Colon (tissue), 2 donors: ENCODE measurements around the gene NLGN1.

Experiments used
- FAIRE-seq: peaks from 2 replicates; lab custom pipeline; 2012; peaks lifted over from hg19 to GRCh38; lab: Jason Lieb, UNC
- donor health status: control.
- donor health status: control.

NLGN1 gene

DNA sequence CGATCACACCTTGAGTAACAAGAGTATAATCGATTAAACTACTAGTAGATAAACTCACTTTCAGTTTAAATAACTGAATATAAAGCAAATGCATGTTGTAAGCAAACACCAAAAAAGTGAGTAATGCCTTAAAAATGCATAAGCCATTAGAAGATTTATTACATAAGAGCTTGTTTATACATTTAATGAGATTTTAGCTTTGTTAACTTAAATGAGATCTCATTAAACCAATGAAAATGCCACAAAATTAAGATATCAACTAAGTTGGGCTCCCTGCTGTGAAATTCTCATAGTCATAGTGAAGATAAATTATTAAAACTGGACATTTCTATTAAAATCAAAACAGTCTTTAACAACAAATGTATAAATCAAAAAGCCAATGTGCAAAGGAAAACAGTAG, 701.2 kb downstream of the NLGN1 start:
- no peak for FAIRE-seq

- no peak for FAIRE-seq
These were observed 702.2 kb downstream of the NLGN1 start for GRCh38 chr3:174099724-174100123.

GRCh38 chr3:174100744-174101143, 703.2 kb downstream of the NLGN1 start:
- FAIRE-seq = no peak

- FAIRE-seq = no peak
These were observed 703.7 kb downstream of the NLGN1 start for GRCh38 chr3:174101244-174101643.

GRCh38 chr3:174102274-174102673, 704.7 kb downstream of the NLGN1 start:
- no peak for FAIRE-seq

DNA sequence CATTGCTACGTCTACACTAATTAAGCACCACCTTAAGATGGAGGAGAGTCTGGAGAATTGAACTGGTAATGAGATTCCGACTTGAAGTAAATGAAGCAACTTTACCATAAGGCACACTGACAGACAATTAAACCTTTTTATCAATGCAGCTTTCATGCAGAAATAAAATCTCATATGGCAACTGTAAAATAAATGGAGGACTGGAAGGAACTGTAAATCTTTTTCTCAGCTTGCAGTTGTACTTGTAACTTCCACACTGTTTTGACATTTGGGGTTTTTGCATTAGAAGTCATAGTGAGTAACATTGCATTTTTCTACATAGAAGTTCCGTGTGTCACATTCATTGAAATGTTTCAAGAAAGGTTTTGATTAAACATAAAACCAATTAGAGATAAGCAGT, 705.3 kb downstream of the NLGN1 start:
- no peak for FAIRE-seq

GRCh38 chr3:174110761-174111160, 713.2 kb downstream of the NLGN1 start:
- no peak for FAIRE-seq

GRCh38 chr3:174111776-174112175, 714.2 kb downstream of the NLGN1 start:
- FAIRE-seq = no peak

- FAIRE-seq = no peak
These were observed 718.9 kb downstream of the NLGN1 start for GRCh38 chr3:174116421-174116820.

DNA sequence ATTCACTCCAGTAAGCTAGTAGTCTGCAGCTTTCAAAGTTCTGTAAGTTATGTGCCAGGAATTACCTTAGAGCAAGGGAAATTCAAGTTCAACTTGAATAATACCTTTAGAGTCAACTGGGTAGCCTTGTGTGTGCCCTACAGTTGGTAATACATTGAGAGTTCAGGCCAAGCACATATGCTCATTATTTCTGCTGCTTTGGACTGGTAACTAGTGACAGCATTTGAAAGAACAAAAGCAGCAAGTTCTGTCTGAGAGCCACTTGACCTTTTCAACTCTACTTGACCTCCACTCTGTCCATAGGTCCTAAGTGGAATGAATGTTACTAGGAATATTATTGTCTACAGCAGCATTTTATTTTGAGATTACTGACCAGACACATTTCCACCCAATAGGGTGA, 723.5 kb downstream of the NLGN1 start:
- no peak for FAIRE-seq

- FAIRE-seq = no peak
These were observed 724.9 kb downstream of the NLGN1 start for GRCh38 chr3:174122411-174122810.

GRCh38 chr3:174125267-174125824, 727.8 kb downstream of the NLGN1 start:
- FAIRE-seq = no peak

GRCh38 chr3:174126990-174127758, 729.6 kb downstream of the NLGN1 start:
- FAIRE-seq = no peak

- FAIRE-seq = no peak
These were observed 734.5 kb downstream of the NLGN1 start for GRCh38 chr3:174132006-174132405.

DNA sequence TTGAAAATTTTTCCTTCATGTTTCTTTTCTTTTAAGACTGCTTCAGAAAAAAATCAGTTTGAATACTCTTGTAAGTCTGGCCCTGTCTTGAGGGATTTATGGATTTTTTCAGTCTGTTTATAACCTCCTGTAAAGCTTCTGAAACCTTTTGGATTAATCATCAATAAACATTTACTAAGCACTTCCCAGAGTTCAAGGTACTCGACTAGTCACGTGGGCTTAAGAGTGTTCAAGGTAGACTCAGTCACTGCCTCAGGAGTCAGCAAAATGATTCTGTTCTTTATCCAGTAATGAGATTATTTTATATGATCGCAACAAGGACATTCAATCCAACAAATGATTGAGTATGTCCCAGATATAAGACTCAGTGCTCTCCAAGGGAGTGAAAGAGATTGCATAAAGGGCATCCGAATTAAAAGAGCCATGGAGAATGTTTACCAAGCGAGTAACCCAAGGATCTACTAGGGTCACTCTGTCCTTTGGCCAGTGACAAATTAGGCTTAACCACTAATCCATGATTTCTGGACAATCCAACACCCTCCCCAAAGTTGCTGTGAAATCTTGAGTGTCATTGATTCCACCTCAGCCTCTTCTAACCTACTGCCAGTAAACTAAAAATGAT, 735.0 kb downstream of the NLGN1 start:
- FAIRE-seq = no peak

DNA sequence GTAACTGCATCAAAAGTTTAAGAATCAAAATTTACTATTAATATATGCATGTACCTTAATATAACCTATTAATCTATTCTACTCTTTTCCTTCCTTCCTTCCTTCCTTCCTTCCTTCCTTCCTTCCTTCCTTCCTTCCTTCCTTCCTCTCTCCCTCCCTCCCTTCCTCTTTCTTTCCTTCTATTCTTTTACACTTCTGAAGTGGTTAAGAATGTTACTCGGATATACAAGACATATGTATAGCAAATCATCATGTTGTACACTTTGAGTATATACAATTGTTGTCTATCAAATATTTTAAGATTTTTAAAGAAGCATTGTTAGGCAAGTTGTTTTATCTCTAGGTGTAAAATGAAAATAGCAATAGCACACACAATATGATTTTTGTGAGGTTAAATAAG, 748.5 kb downstream of the NLGN1 start:
- no peak for FAIRE-seq

DNA sequence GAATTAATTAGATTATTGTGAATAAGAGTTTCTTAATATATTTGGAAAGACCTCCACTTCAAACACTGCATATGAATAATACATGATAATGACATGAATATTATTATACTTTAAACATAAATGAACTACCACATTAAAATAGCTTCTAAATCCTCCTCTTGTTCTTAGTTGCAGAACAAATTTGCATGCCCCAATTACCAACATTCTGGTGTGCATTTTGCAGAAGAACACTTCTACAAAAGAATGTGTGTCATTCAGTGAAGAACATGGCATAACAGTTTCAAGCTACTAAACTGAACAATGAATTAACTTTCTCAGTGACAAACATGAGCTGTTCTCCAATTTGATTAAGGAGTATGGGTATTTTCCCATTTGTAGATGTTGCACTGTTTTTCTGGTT, 750.3 kb downstream of the NLGN1 start:
- no peak for FAIRE-seq

GRCh38 chr3:174153871-174154270, 756.3 kb downstream of the NLGN1 start:
- no peak for FAIRE-seq

- no peak for FAIRE-seq
These were observed 758.7 kb downstream of the NLGN1 start for GRCh38 chr3:174156200-174156599.

DNA sequence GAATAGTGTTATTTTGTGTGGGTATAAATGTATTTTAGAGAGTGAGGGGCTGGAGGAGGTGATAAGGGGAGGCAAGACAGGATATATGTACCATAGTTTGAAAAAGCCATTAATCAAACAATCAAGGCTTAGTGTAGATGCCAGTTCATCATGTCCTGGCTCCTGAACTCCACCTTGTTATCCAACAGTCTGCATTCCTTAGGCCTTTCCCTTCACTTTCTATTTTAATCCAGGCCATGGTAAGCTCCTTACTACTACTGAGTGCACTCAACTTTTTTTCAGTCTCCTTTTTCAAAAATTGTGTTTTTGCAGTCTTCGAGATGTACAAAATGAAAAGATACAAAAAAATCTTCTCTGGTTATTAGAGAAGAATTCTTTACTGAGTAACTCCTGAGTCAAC, 761.1 kb downstream of the NLGN1 start:
- no peak for FAIRE-seq

DNA sequence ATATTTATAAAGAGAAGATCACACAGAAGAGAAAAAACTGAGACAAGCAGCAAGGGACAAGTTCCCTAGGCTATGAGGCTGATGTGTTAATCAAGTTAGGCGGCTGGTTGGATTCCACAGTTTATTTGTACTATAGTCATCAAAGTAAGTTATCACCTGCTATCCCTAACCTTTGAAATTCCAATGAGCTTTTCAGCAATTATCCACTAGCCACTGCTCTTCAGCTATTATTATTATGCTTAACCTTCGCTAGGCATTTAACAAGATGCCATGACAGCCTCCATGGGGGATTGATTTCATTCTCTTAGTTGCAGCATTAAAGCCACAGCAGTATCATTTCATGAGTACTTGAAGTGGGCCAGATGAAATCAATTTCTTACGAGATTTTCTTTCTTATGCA, 762.1 kb downstream of the NLGN1 start:
- no peak for FAIRE-seq

GRCh38 chr3:174162550-174162949, 765.0 kb downstream of the NLGN1 start:
- no peak for FAIRE-seq

DNA sequence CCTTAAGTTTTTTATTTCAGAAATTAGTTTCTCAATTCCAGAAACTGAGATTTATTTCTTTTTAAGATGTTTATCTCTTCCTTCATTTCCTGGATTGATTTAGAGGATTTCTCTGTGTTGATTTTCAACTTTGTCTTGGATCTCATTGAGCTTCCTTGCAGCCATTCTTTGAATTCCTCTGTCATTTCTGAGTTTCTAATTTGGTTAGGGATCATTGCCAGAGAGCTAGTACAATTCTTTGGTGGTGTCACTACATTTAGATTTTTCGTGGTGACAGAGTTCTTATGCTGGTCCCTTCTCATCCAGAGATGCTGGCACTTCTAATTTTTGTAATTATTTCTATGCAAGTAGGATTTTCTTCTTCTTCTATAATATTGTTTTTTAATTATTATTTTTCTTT, 770.5 kb downstream of the NLGN1 start:
- FAIRE-seq = no peak
